NCI-H82 (cell line): ENCODE results near the gene MAPK11.

Source experiments
- DNase-seq: peaks from one replicate; lab custom pipeline; 2025; lab: John Stamatoyannopoulos, UW

Gene MAPK11

DNA sequence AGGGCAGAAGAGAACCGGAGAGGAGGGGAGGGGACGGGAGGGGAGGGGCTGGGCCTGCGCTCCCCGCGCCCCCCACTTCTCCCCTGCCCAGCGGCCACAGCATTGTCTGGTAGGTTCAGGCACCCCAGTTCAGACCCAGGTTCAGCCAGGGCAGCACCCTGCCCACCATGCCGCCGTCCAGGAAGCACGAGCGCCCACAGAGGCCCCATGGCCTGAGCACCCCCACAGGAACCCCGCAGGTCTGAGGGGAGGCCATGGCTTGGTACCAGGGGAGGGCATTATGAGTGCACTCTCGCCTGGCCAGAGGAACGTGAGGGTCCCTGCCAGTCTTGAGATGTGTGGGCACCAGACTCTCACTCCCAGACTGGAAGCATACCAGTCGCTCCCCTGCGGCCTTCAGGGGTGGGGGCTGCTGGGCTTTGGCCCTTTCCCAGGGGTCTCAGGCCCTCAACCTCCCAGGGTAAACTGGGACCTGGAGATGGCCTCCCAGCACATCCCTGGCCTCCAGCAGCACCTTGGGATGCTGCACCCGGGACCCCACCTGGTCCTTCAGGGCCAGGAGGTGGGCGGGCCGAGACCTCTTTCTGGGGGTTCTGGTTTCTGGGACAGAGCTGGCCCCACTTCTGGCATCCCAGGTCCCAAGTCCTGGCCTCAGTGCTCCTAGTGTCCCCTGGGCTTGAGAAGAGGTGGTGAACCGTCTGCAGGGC, 37.9 kb upstream of the MAPK11 start:
- DNase-seq: no peak

DNA sequence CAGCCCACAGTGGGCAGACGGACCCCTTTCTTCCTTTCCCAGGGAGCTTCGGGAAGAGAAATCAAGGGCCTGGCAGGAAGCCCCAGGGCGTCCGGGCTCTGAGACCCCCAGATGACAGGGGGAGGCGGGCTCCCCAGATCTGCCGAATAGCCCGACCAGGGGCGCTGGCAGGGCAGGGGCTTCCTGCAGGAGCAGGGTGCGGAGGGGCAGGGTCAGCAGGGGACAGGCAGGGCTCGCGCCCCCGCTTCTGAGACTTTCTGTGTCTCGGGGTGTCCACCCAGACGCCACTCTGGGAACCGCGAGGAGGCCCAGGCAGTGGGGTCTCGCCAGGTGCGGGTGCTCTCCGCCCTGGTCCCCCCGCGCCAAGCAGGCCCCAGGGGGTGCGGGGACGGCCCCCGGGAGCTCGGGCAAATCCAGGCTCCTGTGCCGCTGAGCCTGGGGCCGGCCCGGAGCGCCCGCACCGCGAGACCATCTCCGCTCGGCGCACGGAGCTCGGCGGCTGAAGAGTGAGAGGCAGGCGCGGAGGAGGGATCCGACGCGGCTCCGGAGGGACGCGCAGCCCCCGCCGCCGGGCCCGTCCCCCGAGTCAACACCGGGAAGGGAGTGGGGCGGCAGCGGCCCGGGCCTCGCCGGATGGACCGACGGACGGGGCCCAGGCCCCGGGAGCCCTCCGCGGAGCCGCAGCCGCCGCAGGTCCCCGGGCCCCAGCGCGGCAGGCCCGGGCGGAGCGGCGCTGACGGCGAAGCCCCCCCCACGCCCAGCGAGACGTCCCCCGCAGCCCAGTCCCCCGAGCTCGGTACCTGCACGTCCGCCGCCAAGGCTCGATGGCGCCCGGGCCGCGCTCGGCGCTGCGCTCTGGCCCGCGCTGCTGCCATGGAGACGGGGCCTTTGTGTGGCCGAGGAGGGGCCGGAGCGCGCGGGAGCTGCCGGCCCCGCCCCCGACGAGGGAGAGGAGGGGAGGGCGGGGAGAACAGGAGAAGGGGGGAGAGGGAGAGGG, 36.9 kb upstream of the MAPK11 start, which contains the start of gene PLXNB2:
PLXNB2 (minus strand) TSS at position 894 of the 997 bp plus-strand sequence. CDS start 17,062 bp downstream, outside the sequence.
- DNase-seq: peak; percentile 82

DNA sequence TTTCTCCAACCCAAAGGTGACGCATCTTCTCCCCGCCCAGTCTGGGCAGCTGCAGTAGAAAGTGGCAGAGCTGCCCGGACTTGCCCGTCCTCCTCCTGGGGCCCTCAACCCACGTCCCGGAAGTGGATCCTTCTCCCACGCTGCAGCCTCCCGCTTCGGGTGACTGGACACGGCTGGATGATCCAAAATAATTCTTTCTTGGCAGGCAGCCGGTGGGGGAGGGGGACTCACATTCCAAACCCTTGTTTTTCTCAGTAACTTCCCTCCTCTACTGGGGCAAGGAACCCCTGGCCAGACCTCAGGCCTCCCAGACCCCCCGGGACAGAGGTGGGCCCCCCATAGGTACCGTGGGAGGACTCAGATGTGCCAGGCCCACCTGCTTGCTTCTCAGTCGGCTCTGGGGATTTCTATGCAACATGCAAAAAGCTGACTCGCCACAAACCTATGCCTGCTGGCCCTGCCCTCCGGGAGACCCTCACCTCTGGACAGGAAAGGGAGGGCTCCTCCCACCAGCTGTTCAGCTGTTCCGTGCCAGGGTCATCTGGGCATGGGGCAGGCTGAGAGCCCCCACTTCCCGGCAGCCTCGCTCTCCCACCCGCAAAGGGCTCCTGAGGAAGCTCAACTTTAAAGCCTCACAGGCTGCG, 35.9 kb upstream of the MAPK11 start:
- peak; percentile 33 for DNase-seq

DNA sequence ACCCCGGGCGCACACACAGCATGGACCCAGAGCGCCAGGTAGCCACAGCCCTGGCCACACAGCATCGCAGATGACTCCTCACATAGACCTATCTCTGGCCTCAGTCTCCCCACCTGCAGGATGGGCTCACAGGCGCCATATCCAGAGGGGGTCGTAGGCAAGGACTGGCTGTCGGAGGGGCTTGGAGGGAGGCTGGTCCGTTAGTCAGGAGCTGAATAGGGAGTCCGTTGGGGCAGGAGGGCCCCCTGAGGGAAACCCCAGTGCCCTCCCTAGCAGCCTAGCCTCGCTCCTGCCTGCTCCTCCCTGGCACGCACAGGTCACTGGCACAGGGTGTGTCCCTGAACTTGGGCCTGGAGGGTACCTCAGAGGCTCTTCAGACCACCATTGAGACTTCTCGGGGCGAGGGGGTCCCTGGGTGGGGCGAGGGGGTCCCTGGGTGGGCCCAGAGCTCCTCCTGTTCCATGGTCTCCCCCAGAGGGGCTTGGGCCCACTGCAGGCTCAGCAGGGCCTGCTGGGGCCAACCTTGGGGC, 35.3 kb upstream of the MAPK11 start:
- no peak for DNase-seq

DNA sequence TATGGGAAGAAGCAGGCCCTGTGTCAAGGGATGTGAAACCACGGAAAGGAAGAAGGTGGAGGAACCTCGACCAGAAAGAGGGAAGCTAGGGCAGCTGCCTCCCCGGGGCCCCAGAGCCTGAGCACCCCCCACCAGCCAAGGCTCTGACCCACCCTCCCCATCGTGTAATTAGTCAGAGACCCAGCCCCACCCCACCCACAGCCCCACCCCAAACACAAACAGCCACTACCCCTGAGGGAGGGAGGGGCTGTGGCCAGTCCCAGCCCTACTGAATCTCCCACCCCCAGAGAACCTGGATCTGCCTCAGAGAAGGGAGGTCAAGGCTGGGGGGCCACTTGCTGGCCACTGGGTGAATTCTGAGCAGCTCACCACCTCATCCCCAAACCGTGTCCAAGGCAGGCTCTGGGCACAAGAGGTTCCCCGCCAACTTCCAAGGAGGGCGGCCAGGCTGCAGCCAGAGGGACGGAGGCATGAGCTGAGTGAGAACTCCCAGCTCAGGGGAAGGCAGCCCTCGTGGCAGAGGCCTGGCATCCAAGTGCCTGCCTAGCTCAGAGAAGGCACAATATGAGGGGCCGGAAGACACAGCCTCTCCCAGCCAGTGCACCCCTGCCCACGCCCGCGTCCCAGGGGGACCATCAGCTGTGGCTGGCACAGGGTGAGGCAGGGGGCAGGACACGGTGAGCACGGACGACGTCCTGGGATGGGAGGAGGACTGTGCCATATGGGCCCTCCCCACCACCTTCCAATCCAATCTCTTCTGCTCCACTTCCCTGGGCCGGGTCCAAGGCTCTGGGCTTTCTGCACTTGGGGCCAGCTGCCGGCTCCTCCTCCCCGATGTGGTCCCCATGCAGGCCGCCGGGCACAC, 34.6 kb upstream of the MAPK11 start:
- no peak for DNase-seq

DNA sequence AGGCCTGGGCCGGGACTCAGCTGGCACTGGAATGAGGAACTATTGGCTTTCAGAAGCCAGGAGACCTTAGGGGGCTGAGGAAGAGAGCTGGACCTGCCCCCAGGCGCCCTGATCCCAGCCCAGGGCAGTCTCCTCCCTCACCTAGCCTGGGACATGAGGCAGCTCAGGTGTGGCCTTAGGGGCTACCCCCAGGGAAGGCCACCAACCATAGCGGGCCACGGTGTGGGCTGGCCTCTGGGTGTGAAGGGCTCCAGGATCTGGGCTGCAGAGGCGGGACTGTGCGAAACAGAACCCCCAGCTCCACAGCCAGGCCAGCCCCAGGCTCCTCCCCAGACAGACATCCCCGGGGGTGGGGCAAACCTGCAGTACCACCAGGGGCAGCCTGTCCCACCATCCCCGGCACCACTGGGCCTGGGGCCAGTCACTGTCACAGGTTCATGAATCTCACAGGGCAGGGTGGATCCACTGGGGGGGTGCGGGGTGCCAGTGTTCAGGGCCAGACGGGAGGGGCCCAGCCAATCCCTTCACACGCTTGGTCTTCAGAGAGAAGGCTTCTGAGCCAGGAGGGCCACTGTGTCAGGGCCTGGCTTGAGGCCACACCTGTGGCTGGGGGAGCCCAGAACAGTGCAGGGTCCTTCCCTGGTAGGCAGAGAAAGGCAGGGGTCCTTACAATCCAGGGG, 33.8 kb upstream of the MAPK11 start:
- no peak for DNase-seq

DNA sequence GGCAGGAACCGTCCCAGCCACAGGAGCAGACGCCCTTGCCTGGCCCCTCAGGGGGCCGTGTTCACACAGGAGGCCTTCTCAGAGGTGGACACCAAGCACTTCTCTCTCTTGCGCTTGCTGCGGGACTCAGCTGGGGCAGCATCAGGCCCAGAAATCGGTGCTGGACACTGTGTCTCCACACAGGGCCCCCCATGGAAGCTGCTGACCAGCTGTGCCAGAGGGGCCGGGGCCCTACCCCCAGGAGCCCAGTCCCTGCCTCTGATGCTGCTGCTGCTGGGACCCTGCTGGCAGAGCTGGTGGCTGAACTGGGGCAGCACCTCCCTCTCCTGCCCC, 33.3 kb upstream of the MAPK11 start:
- no peak for DNase-seq

DNA sequence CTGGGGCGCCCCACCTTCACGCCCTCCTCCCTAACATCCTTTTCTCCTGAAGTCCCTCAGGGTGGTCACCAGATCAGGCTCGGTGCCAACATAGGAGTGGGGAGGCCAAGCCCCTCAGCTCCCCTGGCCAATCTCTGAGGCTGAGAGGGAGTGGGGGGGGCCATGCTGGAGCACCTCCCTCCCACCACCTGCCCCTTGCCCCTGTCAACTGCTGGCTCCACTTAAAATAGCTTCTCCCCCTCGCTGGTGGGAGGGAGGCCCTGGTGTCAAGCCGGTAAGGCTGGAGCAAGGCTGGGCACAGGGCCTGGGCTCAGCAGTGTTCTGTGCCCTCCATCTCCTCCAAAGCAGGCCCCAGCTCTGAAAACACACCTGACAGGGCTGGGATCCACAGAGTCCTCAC, 32.4 kb upstream of the MAPK11 start:
- peak; percentile 17 for DNase-seq

DNA sequence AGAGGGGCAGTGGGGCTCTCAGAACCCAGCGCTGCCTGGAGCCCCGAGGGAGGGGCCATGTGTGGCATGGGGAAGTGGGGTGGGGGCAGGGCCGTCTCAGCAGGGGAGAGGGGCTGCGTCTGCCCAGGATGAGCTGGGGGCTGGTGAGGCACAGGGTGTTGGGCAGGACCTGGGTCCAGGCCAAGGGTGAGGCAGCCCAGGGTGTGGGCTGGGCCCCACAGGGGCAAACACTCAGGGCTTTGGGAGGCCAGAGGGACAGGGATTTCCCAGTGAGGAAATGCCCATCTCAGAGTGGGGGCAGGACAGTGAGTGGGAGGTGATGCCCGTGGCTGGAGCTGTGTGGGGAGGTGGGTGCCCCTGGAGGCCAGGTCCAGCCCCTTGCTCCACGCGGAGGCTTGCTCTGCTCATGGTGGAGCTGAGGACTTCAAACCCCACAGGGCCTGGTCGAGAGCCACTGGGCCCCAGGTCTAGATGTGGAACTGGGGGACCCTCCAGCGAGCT, 31.9 kb upstream of the MAPK11 start:
- no peak for DNase-seq

DNA sequence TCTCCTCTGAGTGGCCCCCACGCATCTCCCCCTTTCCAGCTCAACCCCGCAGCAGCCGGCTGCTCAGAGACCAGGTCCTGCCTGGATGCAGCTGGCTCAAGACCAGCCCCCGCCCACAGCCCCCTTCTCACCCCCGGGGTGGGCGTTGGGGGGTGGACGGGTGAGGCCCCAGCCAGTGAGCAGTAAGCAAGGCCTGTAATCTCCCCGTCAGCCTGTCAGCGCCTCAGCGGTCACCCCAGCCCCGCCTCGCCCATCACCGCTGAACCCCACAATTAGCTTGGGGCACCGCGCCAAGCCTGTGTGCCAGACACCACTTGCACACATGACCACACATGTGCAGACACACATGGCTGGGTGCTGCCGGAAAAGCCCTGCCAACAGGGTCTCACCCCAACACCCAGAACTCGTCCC, 31.4 kb upstream of the MAPK11 start:
- no peak for DNase-seq

DNA sequence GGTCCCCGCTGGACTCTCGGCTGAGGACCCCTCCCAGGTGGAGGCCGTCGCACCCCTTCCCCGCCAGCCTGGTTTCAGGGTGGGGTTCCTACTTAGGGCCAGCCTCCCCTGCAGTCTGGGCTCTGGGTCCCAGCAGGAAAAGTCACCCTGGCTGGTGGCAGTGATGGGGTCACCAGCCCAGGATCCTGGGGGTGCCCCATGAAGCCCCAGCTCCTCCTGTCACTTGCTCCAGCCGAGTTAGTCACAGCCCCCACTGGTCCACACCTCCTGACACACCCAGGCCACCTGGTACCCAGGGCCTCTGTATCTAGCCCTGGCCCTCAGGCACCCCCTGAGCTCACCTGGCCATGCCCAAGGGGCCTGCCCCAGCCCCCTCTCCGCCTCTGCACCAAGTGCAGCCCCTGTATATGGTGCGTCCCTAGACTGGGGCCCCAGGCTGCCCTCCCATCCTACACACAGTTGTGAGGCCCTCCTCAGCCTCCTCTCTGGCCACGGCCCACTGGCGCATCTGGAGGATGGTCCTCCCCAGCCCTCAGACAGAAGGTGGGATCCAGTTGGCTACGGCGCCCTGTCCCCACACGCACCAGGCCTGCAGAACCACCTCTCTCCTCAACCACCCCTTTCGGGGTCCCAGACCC, 30.6 kb upstream of the MAPK11 start:
- DNase-seq: no peak

DNA sequence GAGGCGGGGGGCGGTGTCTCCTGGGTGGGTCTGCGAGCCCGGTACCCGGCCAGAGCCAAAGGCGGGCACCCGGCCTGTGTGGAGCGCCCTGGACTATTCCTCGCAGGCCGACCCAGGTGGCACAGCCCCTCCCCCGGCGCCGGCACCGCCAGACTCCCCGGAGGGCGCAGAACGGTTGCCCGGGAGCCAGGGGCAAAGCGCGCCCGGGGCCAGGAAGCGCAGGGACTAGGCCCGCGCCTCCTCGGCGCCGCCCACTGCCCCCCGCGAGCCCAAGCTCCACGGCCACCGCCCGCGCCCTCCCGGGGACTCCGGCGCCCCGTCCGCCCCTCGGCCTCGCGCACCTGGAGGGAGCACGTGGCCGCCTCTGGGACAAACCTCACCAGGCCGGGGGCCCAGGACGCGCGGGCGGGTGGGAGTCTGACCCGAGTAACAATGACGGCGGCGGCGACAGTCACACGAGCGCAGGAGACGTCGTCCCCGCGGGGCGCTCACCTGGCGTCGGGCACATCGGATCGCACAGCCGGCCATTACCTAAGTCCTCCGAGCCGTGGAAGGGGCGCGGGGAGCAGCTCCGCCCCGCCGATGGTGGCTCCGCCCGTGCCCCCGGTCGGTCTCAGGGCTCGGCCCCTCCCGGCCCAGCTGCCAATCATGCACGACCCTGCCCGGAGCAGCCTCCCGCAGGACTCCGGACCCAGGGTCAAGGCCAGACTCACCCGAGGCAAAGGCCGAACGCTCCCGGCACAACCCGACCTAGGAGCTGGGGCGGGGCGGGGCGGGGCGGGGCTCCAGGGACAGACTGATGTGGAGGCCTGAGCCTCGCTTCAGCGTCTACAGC, 29.8 kb upstream of the MAPK11 start:
- no peak for DNase-seq

DNA sequence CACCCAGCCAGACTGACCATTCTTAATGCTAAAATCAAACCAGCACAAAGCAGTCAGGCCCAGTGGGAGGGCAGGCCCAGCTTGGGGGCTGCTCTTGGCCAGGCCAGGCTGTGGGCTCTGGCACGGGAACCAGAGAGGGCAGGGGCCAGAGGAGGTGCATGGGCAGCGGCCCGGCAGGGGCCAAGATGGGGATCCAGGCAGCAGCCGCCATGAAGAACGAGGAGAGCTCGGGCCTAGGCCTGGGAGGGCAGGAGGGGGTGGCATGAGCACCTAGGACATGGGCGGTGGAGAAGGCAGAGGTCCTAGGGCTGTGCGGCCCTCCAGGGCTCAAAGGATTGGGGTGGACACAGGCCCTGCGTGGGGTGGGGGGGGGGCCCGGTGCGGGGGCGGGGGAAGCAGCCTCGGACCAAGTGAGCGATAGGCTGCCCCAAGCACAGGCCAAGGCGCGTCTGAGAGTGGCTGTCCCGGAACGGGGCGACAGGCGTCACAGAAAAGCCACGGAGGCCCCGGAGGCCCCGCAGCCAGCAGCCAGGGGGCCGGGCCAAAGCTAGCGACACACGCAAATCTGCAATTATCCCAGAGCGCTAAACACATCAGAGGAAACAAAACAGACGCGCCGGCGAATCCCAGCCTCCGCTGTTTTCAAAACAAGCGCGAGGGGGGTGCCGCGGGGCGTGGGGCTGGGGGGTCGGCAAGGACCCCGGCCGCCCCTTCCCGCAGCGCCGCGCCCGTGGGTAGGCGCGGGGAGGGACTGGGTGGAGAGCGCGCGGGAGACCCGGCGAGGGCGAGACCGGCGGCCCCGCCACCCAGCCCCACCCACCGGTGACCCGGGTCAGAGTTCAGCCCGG, 29.0 kb upstream of the MAPK11 start:
- DNase-seq: peak; percentile 31

DNA sequence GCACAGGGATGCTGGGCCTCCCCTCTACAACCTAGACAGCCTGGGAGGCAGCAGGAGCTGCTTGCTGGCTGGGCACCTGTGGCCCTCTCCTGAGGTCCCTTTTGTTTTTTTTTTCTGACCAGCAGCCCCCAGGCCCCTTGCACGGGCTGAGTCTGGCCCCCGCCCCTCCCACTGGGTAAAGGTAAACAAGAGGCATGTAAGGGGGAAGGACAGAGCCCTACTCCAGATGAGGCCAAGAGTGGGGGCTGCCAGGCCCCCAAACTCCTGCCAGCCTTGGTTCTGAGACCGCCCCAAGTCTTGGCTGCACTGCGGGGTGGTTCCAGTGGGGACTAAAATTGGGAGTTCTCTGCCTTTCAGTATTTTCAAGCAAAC, 28.1 kb upstream of the MAPK11 start:
- DNase-seq: no peak

DNA sequence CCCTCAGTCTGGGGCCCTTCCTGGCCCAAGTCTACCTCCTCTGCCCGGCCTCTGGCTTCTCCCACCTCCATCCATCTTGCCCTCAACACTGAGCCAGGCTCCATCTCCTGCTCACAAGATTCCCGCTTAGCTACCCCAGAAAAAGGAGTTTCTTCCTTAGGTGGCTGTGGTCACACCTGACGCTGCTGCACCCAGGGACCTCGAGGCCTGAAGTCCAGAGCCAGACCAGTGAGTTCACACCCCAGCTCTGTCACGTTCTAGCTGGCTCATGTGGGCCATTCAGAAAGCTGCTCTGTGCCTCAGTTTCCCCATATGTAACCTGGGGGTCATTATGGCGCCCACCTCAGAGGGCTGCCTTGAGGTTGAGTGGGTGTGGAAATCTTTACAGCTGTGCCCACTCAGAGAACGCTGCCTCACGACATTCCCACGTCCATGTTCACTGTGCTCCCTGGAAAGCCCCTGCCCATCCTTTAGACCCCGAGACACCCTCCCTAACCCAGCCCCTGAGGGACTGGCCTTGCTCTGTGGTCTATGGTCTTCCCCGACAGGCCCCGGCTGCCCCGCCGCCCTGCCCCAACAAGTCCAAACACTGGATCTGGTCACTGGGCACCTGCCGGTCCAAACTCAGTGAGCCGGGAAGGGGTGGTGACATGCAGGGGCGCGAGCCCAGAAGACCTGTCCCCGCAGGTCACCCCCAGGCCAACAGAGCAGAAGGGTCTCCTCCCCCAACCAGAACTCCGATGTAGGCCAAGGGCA, 27.5 kb upstream of the MAPK11 start:
- DNase-seq: no peak

DNA sequence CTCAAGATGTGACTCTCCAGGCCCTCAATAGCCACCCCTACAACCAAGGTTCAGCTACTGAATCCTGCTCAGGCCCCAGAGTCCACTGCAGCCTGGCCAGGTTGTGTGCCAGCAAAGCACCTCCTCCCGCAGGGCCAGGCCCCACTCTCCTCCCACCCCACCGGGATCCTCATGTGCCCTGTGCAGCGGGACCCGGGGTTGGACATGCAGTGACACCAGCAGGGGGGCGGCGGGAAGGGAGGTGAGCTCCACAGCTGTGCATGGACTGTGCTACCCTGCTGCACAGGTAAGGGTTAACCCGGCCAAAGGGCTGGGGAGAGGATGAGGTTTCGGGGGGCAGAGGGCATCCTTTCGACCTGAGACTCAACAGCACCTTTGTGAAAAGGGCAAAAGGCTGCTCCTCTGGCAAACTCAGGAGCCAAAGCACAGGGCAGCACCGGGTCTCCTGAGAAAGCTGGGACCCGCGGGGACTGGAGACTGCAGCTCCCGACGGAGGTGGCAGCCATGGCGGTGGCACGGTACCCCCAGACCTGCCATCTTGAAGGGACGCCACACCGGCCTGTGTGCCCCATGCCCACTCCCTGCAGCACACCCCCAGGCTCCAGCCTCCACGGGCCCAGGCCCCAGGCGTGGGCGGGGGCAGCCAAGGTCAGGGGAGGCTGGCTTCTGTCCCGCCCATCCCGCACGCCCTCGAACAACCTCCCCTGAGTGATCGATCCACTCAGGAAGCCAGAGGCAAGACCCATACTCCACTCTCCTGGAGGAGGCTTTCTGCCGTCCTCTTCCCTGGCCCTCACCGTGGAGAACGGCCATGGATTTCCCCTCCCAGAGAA, 26.7 kb upstream of the MAPK11 start:
- no peak for DNase-seq

DNA sequence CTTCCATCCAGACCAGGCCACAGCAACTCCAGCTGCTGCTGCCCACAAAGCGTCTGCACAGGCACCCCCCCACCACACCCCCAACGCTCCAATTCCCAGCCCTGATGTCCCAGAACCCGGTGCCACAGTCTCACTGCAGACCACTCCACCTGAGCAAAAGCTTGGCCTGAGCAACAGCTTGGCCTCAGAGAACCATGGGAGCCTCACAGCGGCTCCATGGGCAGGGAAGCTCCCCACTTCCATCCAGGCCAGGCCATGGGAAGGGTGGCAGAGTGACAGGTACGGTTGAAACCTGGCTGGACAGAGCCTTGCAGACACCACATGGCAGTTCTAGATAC, 24.1 kb upstream of the MAPK11 start:
- DNase-seq: no peak
